Urinary bladder (tissue), 4 donors: Measurements from ENCODE around the gene MIS18A. TPM values are rescaled to one million over a fixed set of nuclear protein-coding genes. Genes with fewer than 3 reads are reported as not detected.

Experiments used
- DNase-seq: peaks from one replicate; pipeline ENCODE4 v3.0.0-alpha.2; 2015; ENCODE audit errors: extremely low spot score
- H3K27ac ChIP-seq: one replicate; pipeline ENCODE4 v1.5.1; 2013; ENCODE audit warnings: low read depth, mild to moderate bottlenecking, moderate library complexity
- H3K36me3 ChIP-seq: one replicate; pipeline ENCODE4 v1.6.1; 2013; ENCODE audit warnings: mild to moderate bottlenecking, moderate library complexity; ENCODE audit not compliant: insufficient read depth
- H3K4me1 ChIP-seq: one replicate; pipeline ENCODE4 v1.6.1; 2013; ENCODE audit warnings: mild to moderate bottlenecking, moderate library complexity; ENCODE audit not compliant: insufficient read depth
- H3K4me3 ChIP-seq: one replicate; pipeline ENCODE4 v1.5.1; 2013; ENCODE audit warnings: low read depth, low read length
- WGBS: extraction: QIAGEN DNeasy Blood & Tissue Kit; methylation state at CpG from one replicate; pipeline ENCODE4 v1.1.7; 2013; 5-methylcytosine and 5-hydroxymethylcytosine counted together
- polyA plus RNA-seq: library from polyadenylated mRNA; stranded (reverse); fragments of 200-250 nt; gene quantifications from one replicate; pipeline ENCODE4 v1.2.3, GENCODE V29; 2013
- total RNA-seq: library from RNA; depleted of rRNA; stranded (reverse); fragments of >200 nt; gene quantifications from one replicate; pipeline ENCODE4 v1.2.3, GENCODE V29; 2014
- donor health status: healthy with polysubstance abuse.
- donor health status: healthy.

The MIS18A gene
- total RNA-seq (11.6 TPM), polyA plus RNA-seq (7.0 TPM)

- H3K36me3 ChIP-seq, result no peaks in the 10 kb centered on the region
- H3K4me1 ChIP-seq, result no peaks in the 10 kb centered on the region
- no peak within 1 kb of the TSS for H3K27ac ChIP-seq
- WGBS, result under 1% methylated on average over 69 of the region's 69 CpGs
- H3K4me3 ChIP-seq, result peak within 1 kb of the TSS; percentile 72
- DNase-seq, result peak; percentile 88
These were observed at the start of gene MIS18A for GRCh38 chr21:32278518-32279376. Gene MIS18A (minus strand): TSS chr21:32279049. CDS start chr21:32279014, 35 bp downstream.

- 46% methylated on average over 3 of the region's 3 CpGs for WGBS
- Histone ChIP-seq H3K27ac (no peak overlapping the region), H3K36me3 (peaks cover 2% of the 10 kb centered on the region), H3K4me3 (no peak overlapping the region), H3K4me1 (no peaks in the 10 kb centered on the region)
- no peak for DNase-seq
These were observed 49.7 kb upstream of the MIS18A start for GRCh38 chr21:32328595-32328994.

- no peak for DNase-seq
- H3K27ac ChIP-seq, result no peak overlapping the region
- H3K36me3 ChIP-seq, result peaks cover 6% of the 10 kb centered on the region
- H3K4me1 ChIP-seq, result no peaks in the 10 kb centered on the region
- no peak overlapping the region for H3K4me3 ChIP-seq
- whole genome bisulfite sequencing, result 88% methylated on average over 8 of the region's 8 CpGs
These were observed 46.9 kb upstream of the MIS18A start for GRCh38 chr21:32325706-32326105.

- no peak for DNase-seq
- Histone ChIP-seq H3K27ac (no peak overlapping the region), H3K4me3 (no peak overlapping the region), H3K36me3 (peaks cover 8% of the 10 kb centered on the region), H3K4me1 (no peaks in the 10 kb centered on the region)
- WGBS, result 93% methylated on average over 10 of the region's 10 CpGs
These were observed 43.8 kb upstream of the MIS18A start for GRCh38 chr21:32322676-32323075.

GRCh38 chr21:32322103-32322502 lies 43.3 kb upstream of the MIS18A start:
- no peak for DNase-seq
- Histone ChIP-seq H3K4me3 (no peak overlapping the region), H3K27ac (no peak overlapping the region), H3K36me3 (peaks cover 12% of the 10 kb centered on the region), H3K4me1 (no peaks in the 10 kb centered on the region)
- 87% methylated on average over 12 of the region's 12 CpGs for WGBS

- Histone ChIP-seq H3K36me3 (peaks cover 14% of the 10 kb centered on the region), H3K4me3 (no peak overlapping the region), H3K27ac (no peak overlapping the region), H3K4me1 (no peaks in the 10 kb centered on the region)
- 95% methylated on average over 13 of the region's 13 CpGs for WGBS
- no peak for DNase-seq
These were observed 42.6 kb upstream of the MIS18A start for GRCh38 chr21:32321480-32321879.

GRCh38 chr21:32320726-32321125 lies 41.9 kb upstream of the MIS18A start:
- no peak for DNase-seq
- H3K4me1 ChIP-seq, result no peaks in the 10 kb centered on the region
- H3K4me3 ChIP-seq, result no peak overlapping the region
- peaks cover 14% of the 10 kb centered on the region for H3K36me3 ChIP-seq
- WGBS, result 91% methylated on average over 13 of the region's 13 CpGs
- H3K27ac ChIP-seq, result no peak overlapping the region

- Histone ChIP-seq H3K4me3 (no peak overlapping the region), H3K27ac (no peak overlapping the region), H3K4me1 (no peaks in the 10 kb centered on the region), H3K36me3 (peaks cover 14% of the 10 kb centered on the region)
- no peak for DNase-seq
- 88% methylated on average over 6 of the region's 6 CpGs for WGBS
These were observed 41.2 kb upstream of the MIS18A start for GRCh38 chr21:32320059-32320458.

- DNase-seq, result no peak
- H3K36me3 ChIP-seq, result peaks cover 14% of the 10 kb centered on the region
- no peaks in the 10 kb centered on the region for H3K4me1 ChIP-seq
- H3K4me3 ChIP-seq, result no peak overlapping the region
- WGBS, result 96% methylated on average over 7 of the region's 7 CpGs
- H3K27ac ChIP-seq, result no peak overlapping the region
These were observed 40.2 kb upstream of the MIS18A start for GRCh38 chr21:32319012-32319411.

- Histone ChIP-seq H3K4me3 (no peak overlapping the region), H3K27ac (no peak overlapping the region), H3K4me1 (no peaks in the 10 kb centered on the region), H3K36me3 (peaks cover 9% of the 10 kb centered on the region)
- WGBS, result 88% methylated on average over 9 of the region's 9 CpGs
- DNase-seq, result no peak
These were observed 38.9 kb upstream of the MIS18A start for GRCh38 chr21:32317726-32318125.

- H3K4me1 ChIP-seq, result no peaks in the 10 kb centered on the region
- no peak overlapping the region for H3K4me3 ChIP-seq
- H3K27ac ChIP-seq, result no peak overlapping the region
- DNase-seq, result no peak
- 94% methylated on average over 22 of the region's 22 CpGs for WGBS
- H3K36me3 ChIP-seq, result peaks cover 9% of the 10 kb centered on the region
These were observed 37.7 kb upstream of the MIS18A start for GRCh38 chr21:32316361-32317215.

- Histone ChIP-seq H3K4me1 (no peaks in the 10 kb centered on the region), H3K36me3 (peaks cover 8% of the 10 kb centered on the region), H3K4me3 (no peak overlapping the region), H3K27ac (no peak overlapping the region)
- DNase-seq, result no peak
- WGBS, result 93% methylated on average over 14 of the region's 14 CpGs
These were observed 36.8 kb upstream of the MIS18A start for GRCh38 chr21:32315511-32316281.

GRCh38 chr21:32314806-32315205 lies 36.0 kb upstream of the MIS18A start:
- Histone ChIP-seq H3K36me3 (peaks cover 7% of the 10 kb centered on the region), H3K4me3 (no peak overlapping the region), H3K4me1 (no peaks in the 10 kb centered on the region), H3K27ac (no peak overlapping the region)
- no peak for DNase-seq
- 96% methylated on average over 16 of the region's 16 CpGs for WGBS
